Neural progenitor cell (in vitro differentiated cells): ENCODE results near the gene ITGAD. TPM values are rescaled to one million over a fixed set of nuclear protein-coding genes. Genes with fewer than 3 reads are reported as not detected.

ENCODE experiments used
- DNase-seq: peaks from one replicate; pipeline ENCODE4 v3.0.0-alpha.2; 2016; ENCODE audit warnings: low spot score
- H2AFZ ChIP-seq: fragments of 200-600 bp; sonication (generic); replicated peaks from 2 replicates; pipeline ENCODE4 v1.6.1; 2016; ENCODE audit warnings: antibody characterized with exemption
- H3F3A ChIP-seq: fragments of 200-600 bp; sonication (generic); 2 replicates; pipeline ENCODE4 v1.6.1; 2016; ENCODE audit warnings: antibody characterized with exemption, low read depth
- H3K27ac ChIP-seq: fragments of 200-600 bp; sonication (generic); 2 replicates; pipeline ENCODE4 v1.5.1; 2016; ENCODE audit warnings: mild to moderate bottlenecking
- H3K27me3 ChIP-seq: fragments of 200-600 bp; sonication (generic); 2 replicates; pipeline ENCODE4 v1.6.1; 2016; ENCODE audit warnings: mild to moderate bottlenecking, moderate library complexity
- H3K36me3 ChIP-seq: fragments of 200-600 bp; sonication (generic); 2 replicates; pipeline ENCODE4 v1.5.1; 2016
- H3K4me1 ChIP-seq: fragments of 200-600 bp; sonication (generic); 2 replicates; pipeline ENCODE4 v1.6.1; 2016; ENCODE audit warnings: mixed run types
- H3K4me2 ChIP-seq: fragments of 200-600 bp; sonication (generic); 2 replicates; pipeline ENCODE4 v1.6.1; 2016
- H3K4me3 ChIP-seq: fragments of 200-600 bp; sonication (generic); 2 replicates; pipeline ENCODE4 v1.5.1; 2016
- H3K79me2 ChIP-seq: fragments of 200-600 bp; sonication (generic); 2 replicates; pipeline ENCODE4 v1.6.1; 2016; ENCODE audit warnings: low read depth
- H3K9ac ChIP-seq: fragments of 200-600 bp; sonication (generic); 2 replicates; pipeline ENCODE4 v1.6.1; 2016
- H3K9me3 ChIP-seq: fragments of 200-600 bp; sonication (generic); 2 replicates; pipeline ENCODE4 v1.5.1; 2016; ENCODE audit warnings: low read depth
- H4K20me1 ChIP-seq: fragments of 200-600 bp; sonication (generic); 2 replicates; pipeline ENCODE4 v1.6.1; 2016; ENCODE audit warnings: low read depth
- H3K27ac Mint-ChIP-seq: 3 replicates; pipeline ENCODE4 v1.8.0; 2021; ENCODE audit warnings: mixed read lengths
- H3K27me3 Mint-ChIP-seq: 2 replicates; pipeline ENCODE4 v1.8.0; 2022; ENCODE audit warnings: low read depth, mild to moderate bottlenecking, inconsistent platforms, moderate library complexity, mixed read lengths; ENCODE audit not compliant: insufficient read depth
- H3K36me3 Mint-ChIP-seq: 3 replicates; pipeline ENCODE4 v1.8.0; 2021; ENCODE audit warnings: mixed read lengths
- H3K4me1 Mint-ChIP-seq: 3 replicates; pipeline ENCODE4 v1.8.0; 2021; ENCODE audit warnings: mixed read lengths
- H3K4me3 Mint-ChIP-seq: 3 replicates; pipeline ENCODE4 v1.8.0; 2021; ENCODE audit warnings: mild to moderate bottlenecking, moderate library complexity, mixed read lengths
- H3K9me3 Mint-ChIP-seq: 3 replicates; pipeline ENCODE4 v1.8.0; 2020; ENCODE audit warnings: mixed read lengths
- EZH2 ChIP-seq: fragments of 200-600 bp; sonication (generic); IDR thresholded peaks from 2 replicates; pipeline ENCODE4 v1.6.1; 2017; ENCODE audit warnings: antibody characterized with exemption, mild to moderate bottlenecking, moderate library complexity
- EZH2phosphoT487 ChIP-seq: fragments of 200-600 bp; sonication (generic); IDR thresholded peaks from 2 replicates; pipeline ENCODE4 v1.6.1; 2017; ENCODE audit warnings: antibody characterized with exemption
- total RNA-seq: library from RNA; depleted of rRNA; stranded (reverse); fragments of >200 nt; gene quantifications from 2 replicates; pipeline ENCODE4 v1.2.3, GENCODE V29; 2015; ENCODE audit warnings: low replicate concordance
- TF ChIP-seq, protein P1 (sequence below): fragments of 200-600 bp; sonication (generic); IDR thresholded peaks from 2 replicates; pipeline ENCODE4 v1.5.1; 2017; ENCODE audit warnings: antibody characterized with exemption, mild to moderate bottlenecking

Gene ITGAD
- total RNA-seq, 1 donor from 2014 or later = not detected

DNA sequence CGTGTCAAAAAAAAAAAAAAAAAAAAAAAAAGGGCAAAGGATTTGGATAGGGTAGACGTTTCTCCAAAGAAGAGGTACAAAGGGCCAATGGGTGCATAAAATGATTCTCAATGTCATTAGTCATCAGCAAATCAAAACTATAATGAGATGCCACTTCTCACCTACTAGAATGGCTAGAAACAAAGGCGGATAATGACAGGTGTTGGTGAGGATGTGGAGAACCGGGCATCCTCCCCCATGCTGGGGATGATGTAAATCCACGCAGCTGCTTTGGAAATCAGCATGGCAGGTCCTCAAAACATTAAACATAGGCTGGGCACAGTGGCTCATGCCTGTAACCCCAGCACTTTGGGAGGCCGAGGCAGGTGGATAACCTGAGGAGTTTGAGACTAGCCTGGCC lies 28.7 kb upstream of the ITGAD start:
- no peak for DNase-seq
- Histone ChIP-seq H3K4me3 (no peak overlapping the region), H3F3A (no peaks in the 10 kb centered on the region), H3K4me1 (no peaks in the 10 kb centered on the region), H3K9me3 (no peaks in the 10 kb centered on the region), H3K27ac (no peak overlapping the region), H3K9ac (no peak overlapping the region), H3K4me2 (no peak overlapping the region), H2AFZ (no peak overlapping the region), H4K20me1 (no peaks in the 10 kb centered on the region), H3K79me2 (no peaks in the 10 kb centered on the region), H3K36me3 (no peaks in the 10 kb centered on the region), H3K27me3 (no peaks in the 10 kb centered on the region)
- TF ChIP-seq, protein P1, sequence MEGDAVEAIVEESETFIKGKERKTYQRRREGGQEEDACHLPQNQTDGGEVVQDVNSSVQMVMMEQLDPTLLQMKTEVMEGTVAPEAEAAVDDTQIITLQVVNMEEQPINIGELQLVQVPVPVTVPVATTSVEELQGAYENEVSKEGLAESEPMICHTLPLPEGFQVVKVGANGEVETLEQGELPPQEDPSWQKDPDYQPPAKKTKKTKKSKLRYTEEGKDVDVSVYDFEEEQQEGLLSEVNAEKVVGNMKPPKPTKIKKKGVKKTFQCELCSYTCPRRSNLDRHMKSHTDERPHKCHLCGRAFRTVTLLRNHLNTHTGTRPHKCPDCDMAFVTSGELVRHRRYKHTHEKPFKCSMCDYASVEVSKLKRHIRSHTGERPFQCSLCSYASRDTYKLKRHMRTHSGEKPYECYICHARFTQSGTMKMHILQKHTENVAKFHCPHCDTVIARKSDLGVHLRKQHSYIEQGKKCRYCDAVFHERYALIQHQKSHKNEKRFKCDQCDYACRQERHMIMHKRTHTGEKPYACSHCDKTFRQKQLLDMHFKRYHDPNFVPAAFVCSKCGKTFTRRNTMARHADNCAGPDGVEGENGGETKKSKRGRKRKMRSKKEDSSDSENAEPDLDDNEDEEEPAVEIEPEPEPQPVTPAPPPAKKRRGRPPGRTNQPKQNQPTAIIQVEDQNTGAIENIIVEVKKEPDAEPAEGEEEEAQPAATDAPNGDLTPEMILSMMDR = no peak
- TF ChIP-seq EZH2phosphoT487 (no peak), EZH2 (no peak)
- H3K4me1 Mint-ChIP-seq = peaks cover 8% of the 10 kb centered on the region
- H3K27me3 Mint-ChIP-seq = peaks cover 11% of the 10 kb centered on the region
- H3K4me3 Mint-ChIP-seq = no peak overlapping the region
- peaks cover 5% of the 10 kb centered on the region for H3K9me3 Mint-ChIP-seq
- H3K27ac Mint-ChIP-seq = no peak overlapping the region
- no peaks in the 10 kb centered on the region for H3K36me3 Mint-ChIP-seq

DNA sequence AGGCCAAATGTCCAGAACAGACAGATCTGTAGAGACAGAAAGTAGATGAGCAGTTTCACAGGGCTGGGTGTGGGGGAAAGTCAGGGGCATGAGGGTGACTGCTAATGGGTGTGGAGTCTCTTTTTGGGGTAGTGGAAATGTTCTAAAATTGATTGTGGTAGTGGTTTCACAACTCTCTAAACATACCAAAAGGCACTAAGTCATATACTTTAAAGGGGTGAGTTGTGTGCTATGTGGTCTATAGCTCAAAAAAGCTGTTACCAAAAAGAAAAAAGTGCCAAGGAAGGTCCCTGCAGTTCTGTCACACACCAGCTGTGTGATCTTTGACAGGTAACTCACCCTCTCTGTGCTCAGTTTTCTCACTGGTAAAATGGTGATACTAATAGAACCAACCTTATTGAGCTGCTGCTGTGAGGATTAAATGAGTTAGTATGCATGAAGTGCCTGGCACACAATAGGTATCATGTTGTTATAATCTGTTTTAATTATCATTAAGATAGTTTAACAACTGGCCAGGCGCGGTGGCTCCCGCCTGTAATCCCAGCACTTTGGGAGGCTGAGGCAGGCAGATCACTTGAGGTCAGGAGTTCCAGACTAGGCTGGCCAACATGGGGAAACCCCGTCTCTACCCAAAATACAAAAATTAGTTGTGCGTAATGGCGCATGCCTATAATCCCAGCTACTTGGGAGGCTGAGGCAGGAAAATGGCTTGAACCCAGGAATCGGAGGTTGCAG lies 27.8 kb upstream of the ITGAD start:
- no peaks in the 10 kb centered on the region for H3K9me3 ChIP-seq
- TF ChIP-seq, protein P1 = no peak
- TF ChIP-seq EZH2phosphoT487 (no peak), EZH2 (no peak)
- Mint-ChIP-seq H3K4me1 (peaks cover 8% of the 10 kb centered on the region), H3K9me3 (peaks cover 5% of the 10 kb centered on the region), H3K27ac (no peak overlapping the region), H3K36me3 (no peaks in the 10 kb centered on the region), H3K27me3 (peaks cover 13% of the 10 kb centered on the region), H3K4me3 (no peak overlapping the region)
- H2AFZ ChIP-seq = no peak overlapping the region
- no peak overlapping the region for H3K4me3 ChIP-seq
- no peaks in the 10 kb centered on the region for H4K20me1 ChIP-seq
- DNase-seq = no peak
- H3F3A ChIP-seq = no peaks in the 10 kb centered on the region
- no peak overlapping the region for H3K9ac ChIP-seq
- H3K27me3 ChIP-seq = no peaks in the 10 kb centered on the region
- H3K4me1 ChIP-seq = no peaks in the 10 kb centered on the region
- H3K4me2 ChIP-seq = no peak overlapping the region
- no peaks in the 10 kb centered on the region for H3K36me3 ChIP-seq
- H3K79me2 ChIP-seq = no peaks in the 10 kb centered on the region
- no peak overlapping the region for H3K27ac ChIP-seq

DNA sequence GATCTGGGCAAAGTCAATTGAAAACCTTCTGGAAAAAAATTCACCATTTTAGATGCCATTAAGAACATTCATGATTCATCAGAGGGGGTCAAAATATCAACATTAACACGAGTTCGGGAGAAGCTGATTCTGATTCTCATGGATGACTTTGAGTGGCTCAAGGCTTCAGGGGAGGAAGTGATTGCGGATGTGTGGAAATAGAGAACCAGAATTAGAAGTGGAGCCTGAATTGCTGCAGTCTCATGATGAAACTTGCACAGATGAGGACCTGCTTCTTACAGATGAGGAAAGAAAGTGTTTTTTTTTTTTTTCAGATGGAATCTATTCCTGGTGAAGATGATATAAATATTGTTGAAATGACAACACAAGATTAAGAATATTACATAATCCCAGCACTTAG lies 25.3 kb upstream of the ITGAD start:
- Histone ChIP-seq H3K79me2 (no peaks in the 10 kb centered on the region), H3K4me1 (no peaks in the 10 kb centered on the region), H3K9me3 (no peaks in the 10 kb centered on the region), H3K27ac (no peak overlapping the region), H3K9ac (no peak overlapping the region), H3K4me3 (no peak overlapping the region), H4K20me1 (no peaks in the 10 kb centered on the region), H3K36me3 (no peaks in the 10 kb centered on the region), H3K27me3 (no peaks in the 10 kb centered on the region), H3K4me2 (no peak overlapping the region), H3F3A (no peaks in the 10 kb centered on the region), H2AFZ (no peak overlapping the region)
- Mint-ChIP-seq H3K4me1 (peaks cover 14% of the 10 kb centered on the region), H3K9me3 (peaks cover 5% of the 10 kb centered on the region), H3K27ac (no peak overlapping the region), H3K4me3 (no peak overlapping the region), H3K27me3 (peaks cover 14% of the 10 kb centered on the region), H3K36me3 (no peaks in the 10 kb centered on the region)
- TF ChIP-seq, protein P1 = no peak
- TF ChIP-seq EZH2 = no peak
- TF ChIP-seq EZH2phosphoT487 = no peak
- DNase-seq = no peak
